ENCODE measurements around the gene APH1A.
"Not testable (repeated sequence)": the region's sequence is repeated elsewhere in the genome, so short reads cannot be mapped to it uniquely, and the experiment has no call there.

Gene APH1A

DNA sequence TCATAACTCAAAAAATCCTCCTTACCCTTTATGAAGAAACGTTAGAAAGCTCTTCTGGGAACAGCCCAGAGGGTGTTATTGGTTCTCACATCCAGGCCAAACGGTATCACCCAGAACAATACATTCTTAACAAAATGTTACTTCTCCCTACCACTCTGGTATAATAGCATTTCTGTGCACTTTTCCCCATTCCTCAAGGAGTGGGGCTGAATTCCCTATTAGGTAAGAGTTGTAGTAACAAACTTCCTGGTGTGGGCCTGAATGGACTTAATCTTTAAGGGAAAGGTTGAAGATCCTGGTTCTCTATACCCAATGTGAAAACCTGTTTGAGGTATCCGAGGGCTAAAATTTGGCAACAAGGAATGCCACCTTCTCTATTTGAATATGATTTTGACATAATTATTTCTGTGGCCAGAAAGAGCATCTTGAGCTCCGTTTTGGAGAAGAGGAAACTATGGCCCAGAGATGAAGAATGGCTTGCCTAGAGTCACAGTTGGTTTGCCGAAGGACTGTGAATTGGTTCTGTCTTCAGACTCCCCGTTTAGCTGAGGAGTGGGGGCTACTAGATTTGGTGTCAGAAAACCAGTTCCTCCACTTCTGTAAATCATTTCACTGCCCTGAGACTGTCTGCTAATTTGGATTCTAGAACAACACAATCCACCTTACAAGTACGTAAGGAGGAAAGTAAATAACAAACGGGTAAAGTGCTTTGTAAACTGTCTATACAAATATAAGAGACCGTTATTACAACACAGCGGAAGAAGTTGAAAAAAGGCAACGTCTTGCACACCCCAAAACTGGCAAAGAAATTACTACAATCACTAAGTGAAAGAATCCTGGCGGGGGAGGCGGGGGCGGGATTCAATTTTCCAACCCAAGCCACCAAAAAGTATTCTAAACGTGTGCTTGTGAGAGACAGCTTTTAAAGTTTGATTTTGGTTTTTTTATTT is 35.2 kb downstream of the APH1A start:
- DNase-seq = peak; percentile 33

DNA sequence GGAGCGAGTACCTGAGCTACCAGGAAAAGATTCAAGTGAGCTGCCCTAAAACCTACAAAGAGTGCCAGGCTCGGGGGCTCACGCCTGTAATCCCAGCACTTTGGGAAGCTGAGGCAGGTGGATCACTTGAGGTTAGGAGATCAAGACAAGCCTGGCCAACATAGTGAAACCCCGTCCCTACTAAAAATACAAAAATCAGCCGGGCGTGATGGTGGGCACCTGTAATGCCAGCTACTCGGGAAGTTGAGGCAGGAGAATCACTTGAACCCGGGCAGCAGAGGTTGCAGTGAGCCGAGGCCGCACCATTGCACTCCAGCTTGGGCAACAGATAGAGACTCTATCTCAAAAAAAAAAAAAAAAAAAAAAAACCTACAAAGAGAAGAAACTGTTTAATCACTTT is 35.9 kb downstream of the APH1A start:
- DNase-seq = not testable (repeated sequence)

DNA sequence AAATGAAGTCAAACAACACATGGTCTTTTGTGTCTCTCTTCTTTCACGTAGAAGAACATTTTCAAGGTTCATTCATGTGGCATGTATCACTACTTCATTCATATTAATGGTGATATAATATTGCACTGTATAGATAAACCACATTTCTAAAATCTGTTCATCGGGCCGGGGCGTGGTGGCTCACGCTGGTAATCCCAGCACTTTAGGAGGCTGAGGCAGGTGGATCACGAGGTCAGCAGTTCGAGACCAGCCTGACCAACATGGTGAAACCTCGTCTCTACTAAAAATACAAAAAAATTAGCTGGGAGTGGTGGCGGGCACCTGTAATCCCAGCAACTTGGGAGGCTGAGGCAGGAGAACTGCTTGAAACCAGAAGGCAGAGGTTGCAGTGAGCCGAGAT is 40.6 kb downstream of the APH1A start:
- DNase-seq = not testable (repeated sequence)

DNA sequence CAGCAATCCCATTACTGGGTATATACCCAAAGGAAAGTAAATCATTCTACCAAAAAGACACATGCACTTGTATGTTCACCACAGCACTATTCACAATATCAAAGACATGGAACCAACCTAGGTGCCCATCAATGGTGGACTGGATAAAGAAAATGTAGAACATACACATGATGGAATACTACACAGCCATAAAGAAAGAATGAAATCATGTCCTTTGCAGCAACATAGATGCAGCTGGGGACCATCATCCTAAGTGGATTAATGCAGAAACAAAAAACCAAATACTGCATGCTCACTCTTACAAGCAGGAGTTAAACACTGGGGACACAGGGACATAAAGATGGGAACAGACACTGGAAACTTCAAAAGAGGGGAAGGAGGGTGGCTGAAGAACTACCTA is 41.6 kb downstream of the APH1A start:
- DNase-seq = no peak

DNA sequence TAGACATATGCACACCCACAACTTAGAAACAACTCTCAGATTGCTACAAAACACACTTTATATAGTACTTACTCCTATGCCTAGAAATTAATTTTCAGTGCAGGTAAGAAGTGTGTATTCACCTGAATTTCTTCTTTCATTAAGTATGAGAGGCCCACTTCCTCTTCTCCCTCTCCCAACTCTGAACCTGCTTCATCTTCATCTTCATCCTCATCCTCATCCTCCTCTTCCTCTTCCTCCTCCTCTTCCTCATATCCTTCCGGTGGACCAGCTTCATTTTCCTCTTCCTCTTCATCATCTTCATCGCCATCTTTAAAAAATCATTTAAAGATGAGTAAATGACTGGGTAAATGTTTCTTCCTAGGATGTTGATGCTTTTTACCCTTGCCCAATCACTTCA is 42.3 kb downstream of the APH1A start:
- no peak for DNase-seq

DNA sequence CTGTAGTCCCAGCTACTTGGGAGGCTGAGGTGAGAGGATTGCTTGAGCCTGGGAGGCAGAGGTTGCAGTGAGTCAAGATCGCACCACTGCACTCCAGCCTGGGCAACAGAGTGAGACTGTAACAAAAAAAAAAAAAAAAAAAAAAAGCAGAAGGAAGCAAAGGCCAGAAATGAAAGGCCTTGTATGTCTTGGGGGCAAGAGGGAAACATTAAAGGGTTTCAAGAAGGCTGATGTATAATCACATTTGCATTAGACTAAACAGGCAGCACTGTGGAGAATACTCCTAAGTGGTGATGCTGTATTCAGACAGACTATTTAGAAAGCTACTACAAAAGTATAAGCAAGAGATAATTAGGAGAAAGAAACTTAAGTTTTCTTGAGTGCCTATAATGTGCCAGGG is 43.3 kb downstream of the APH1A start:
- DNase-seq = no peak

DNA sequence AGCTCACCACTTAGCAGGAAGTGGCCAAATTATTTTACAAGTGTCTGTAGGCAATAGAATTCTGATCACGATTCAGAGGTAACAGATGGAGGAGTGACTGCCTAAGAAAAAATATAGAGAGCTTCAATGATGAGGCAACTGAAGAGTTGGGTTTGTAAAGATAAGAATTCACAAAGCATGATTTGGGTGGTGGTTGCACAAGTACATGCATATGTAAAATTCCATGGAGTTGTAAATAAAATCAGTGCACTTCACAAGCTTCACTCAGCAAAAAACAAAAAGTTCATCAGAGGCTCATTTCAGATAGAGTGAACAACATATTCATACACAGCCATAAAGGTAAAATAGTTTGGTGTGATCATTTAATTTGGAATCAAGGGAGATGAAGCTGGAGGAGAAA is 43.8 kb downstream of the APH1A start:
- no peak for DNase-seq

DNA sequence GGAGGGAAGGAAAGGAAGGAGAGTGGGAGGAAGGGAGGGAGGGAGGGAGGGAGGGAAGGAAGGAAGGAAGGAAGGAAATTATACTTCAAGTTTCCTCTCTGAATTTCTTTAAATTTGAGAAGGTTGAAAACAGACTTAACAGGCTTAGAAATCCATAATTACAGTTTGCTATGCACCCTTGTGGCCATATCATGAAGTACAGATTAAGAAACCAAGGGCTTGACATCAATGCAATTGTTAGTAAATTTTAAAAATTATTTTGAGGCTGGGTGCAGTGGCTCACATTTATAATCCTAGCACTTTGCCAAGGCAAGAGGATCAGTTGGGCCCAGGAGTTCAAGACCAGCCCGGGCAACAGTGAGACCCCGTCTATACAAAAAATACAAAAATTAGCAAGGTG is 47.3 kb downstream of the APH1A start:
- peak; percentile 19 for DNase-seq

DNA sequence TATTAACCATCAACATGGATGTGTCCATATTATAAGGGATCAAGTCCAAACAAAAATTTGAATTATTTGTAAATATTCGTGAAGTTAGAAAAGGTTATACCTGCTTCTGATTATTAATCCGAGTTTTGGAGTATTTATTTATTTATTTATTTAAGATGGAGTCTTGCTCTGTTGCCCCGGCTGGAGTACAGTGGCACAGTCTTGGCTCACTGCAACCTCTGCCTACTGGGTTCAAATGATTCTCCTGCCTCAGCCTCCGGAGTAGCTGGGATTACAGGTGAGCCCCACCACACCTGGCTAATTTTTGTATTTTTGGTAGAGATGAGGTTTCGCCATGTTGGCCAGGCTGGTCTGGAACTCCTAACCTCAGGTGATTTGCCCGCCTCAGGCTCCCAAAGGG is 53.0 kb downstream of the APH1A start:
- DNase-seq = not testable (repeated sequence)
